Occipital lobe (tissue), 2 donors: ENCODE measurements around the gene SLC25A18. TPM values are rescaled to one million over a fixed set of nuclear protein-coding genes. Genes with fewer than 3 reads are reported as not detected.
A peak's percentile ranks its signal among the peaks of the same experiment; 100 is the strongest.

Experiments used
- DNase-seq: peaks from one replicate; lab custom pipeline; 2025; lab: John Stamatoyannopoulos, UW
- total RNA-seq: library from RNA; depleted of rRNA; stranded (reverse); fragments of >200 nt; gene quantifications from one replicate; pipeline ENCODE4 v1.2.3, GENCODE V29; 2014

SLC25A18 gene
- total RNA-seq, 1 donor from 2014 or later, result 6.4 TPM

DNA sequence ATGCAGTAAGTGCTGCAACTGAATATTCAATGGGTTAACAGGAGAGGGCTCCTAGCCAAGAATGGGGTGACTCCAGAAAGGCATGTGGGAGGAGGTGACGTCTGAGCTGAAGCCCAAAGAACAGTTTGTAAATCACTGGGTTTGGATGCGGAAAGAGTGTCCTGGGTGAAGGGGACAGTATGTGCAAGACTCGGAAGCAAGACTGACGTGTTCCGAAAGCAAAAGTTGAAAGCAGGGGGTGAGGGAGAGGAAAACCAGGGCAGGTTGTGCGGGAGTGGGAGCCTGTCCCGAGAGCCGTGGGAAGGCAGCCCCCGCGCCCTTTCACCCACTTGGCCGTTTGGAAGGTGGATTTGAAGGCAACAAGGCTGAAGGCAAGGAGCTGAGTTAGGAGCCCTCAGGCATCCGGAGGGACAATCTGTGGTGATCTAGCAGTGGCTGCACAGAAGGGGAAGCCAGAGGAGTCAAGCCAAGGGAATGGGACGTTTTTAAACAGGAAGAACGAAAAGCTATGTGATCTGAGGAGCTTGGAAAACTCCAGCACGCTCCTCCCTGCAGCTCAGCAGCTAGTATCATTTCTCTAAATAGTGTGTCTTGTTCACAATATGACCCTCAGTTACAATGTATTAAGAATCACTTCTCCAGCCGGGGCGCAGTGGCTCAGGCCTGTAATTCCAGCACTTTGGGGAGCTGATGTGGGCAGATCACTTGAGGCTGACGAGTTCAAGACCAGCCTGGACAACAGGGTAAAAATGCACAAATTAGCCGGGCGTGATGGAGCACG is 7.7 kb downstream of the SLC25A18 start:
- DNase-seq, result peak; percentile 79

DNA sequence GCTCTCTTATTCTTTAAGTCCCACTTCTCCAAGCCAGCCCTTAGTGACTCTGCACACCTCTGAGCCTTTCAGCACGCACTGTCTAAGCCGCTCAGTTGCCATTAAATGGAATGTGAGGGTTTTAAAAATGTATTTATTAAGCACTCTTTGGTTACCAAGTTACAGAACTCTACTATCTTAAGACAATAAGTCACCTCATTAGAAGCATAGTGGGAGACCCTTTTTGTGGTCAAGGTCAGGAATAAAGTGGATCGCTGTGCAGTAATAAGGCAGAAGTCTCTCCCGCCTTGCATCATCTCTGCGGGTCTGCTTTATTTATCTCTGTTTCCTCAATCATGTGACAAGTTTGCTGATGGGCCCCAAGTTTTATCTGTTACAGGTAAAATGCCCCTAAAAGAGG is 11.9 kb downstream of the SLC25A18 start:
- no peak for DNase-seq

DNA sequence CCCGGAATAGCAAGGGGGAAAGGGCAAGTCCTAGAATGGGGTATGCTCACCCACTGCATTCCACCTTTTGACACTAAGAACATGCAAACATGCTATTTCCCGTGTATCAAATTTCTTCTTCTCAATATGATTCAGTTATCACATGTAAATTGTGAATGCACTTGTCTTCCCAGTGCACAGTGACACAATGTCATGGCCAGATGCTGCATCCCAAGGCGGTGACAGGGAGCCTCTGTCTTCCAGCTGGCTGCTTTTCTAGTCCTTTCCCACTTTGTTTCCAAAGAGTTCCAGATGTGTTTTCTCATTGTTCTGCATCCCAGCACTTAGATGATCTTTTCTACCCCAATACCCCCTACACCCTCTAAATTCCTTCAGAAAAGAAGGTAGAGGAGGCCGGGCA is 12.4 kb downstream of the SLC25A18 start:
- DNase-seq, result peak; percentile 27

DNA sequence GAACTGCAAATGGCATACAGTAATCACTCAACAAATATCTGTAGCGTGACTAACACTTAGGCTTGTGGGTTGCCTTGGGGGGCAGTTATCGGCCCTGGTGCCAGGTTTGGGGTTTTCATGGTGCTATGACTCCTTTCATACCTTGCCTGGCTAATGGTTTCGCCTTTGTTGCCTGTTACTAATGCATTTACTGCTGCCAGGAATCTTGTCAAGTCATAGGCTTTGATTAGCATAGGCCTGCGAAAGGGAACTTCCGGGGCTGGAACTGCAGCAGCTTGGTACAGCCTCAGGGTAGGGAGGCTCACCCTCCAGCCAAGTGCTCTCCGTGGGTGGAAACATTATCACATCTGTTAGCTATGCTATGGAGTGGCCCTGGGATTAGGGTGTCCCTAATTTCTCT is 13.2 kb downstream of the SLC25A18 start:
- peak; percentile 34 for DNase-seq

DNA sequence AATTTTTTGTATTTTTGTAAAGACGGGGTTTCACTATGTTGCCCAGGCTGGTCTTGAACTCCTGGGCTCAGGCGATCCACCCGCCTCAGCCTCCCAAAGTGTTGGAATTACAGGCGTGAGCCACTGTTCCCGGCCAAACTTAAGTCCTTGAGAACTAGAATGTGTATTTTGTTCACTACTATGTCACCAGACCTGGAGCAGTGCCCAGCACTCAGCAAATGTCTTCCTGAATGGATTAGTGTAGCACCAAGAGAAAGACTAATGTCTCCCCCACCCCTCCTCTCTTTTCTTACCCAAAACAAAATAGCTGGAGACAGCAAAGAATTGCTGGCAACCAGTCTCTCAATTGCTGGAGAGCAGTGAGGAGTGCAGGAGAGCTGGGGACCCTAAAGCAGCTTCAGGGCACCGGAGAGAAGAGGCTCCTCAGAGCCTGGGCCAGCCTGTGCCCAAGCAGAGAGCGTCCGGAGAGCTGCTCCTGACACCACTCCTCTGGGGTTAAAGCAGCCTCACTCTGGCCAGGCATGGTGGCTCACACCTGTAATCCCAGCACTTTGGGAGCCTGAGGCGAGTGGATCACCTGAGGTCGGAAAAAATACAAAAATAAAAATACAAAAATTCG is 14.9 kb downstream of the SLC25A18 start:
- DNase-seq, result peak; percentile 28

DNA sequence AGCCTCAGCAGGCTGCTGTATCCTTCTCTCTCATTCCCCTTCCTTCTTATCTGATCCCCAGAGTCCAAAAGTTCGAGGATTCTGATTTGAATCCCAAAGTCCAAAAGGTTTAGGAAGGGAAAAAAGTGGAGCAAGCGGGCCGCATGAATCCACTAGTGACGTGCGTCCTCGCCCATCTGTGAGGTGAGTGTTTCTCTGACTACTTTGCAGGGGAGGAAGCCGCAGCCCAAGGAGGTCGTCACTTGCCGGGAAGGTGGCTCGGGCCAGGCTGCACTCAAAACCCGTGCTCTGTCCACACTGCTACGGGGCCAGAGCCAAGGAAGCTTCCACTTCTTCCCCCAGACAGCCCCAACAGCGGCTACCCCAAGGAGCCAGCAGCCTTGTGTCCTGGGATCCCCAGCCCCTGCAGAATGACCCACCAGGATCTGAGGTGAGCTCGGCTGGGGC is 16.3 kb downstream of the SLC25A18 start:
- no peak for DNase-seq

DNA sequence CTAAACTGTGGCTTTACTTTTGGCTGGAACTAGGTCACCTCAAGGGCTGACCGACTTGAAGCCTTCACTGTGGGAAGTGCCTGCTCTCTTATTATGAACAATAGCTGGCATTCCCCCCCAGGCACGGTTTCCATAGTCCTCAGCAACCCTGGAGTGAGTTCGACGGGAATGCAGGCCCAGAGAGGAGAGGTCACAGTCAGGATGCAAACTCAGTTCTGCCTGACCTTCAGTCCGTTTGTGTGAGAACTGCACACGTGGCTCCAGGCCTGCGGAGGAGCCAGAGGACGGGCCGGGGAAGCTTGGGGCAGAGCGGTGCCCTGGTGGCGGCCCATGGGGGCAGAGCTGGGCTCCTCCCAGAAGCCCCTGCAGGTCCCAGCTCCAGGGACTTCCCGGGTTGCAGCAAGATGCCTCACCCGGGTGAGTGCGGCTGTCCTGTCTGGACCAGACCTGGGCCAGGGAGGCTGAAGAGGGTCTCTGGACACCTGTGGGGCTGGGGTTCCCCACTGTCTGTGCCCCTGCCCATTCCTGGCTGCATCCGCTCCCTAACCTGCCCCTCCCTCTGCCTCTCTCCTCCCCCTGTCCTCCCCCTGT is 17.2 kb downstream of the SLC25A18 start:
- DNase-seq, result no peak

DNA sequence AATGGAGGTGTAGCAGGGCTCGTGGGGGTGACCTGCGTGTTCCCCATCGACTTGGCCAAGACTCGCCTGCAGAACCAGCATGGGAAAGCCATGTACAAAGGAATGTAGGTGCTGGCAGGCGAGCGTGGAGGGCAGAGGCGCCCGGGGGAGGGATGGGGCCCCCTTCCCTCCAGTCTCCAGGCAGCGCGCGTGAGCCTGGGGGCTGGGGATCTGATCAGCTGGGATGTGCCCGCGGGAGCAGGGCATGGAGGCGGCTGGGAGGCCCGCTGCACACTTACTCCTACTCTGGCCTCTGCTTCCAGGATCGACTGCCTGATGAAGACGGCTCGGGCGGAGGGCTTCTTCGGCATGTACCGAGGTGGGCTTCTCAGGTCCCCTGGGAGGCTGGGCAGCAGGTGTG is 17.8 kb downstream of the SLC25A18 start:
- no peak for DNase-seq

DNA sequence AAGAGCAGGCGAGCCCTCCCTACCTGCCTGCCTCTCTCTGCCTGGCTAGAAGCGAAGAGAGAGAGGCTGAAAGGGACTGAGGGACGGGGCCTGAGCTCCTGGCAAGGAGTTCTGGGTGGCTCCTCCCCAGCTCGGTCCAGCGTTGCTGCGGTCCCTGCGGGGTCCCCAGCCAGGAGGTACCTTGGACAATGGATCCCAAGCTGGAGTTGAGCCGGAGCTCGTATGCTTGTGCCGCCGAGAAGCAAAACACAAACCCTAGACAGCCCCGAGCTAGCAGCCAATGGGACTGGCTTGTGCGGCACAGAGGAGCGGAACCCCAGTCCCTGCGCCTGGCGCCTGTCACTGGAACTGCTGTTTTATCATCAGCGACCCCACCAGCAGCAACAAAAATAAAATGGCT is 18.3 kb downstream of the SLC25A18 start:
- DNase-seq, result no peak

DNA sequence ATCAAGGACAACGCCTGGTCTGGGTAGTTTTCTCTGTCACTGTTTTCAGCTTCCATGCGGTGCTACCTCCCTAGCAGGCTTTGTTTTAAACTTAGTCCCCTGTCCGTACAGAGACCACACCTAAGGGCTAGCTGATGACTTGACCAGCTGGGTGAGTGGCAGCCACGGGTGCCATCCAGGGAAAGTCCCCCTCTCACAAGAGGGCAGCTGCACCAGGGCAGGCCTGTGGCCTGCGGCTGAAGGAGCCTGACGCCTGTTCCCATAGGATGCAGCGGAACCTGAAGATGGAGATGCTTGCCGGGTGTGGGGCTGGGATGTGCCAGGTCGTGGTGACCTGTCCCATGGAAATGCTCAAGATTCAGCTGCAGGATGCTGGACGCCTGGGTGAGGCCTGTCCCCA is 19.9 kb downstream of the SLC25A18 start:
- no peak for DNase-seq

DNA sequence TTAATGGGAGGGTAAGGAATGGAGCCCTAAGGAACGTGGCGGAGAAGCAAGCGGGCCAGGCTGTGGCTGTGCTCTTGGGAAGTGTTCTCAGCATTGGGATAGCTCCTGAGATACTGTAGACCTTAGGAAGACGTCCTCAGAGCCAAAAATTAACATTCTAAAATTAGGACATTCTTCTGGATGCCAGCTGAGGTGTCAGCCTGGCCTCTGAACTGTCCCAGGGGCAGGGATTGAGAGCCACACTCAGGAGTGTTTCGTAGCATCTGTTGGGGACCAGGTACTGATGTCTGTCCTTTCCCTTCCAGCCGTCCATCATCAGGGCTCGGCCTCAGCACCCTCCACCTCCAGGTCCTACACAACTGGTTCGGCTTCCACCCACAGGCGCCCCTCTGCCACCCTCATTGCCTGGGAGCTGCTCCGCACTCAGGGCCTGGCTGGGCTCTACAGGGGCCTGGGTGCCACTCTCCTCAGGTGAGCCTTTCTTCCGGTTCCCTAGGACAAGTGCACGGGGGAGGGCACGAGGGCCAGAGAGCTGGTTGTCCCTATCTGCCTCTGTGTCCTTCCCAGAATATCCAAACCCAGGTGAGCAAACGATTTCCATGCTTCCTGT is 23.6 kb downstream of the SLC25A18 start:
- no peak for DNase-seq

DNA sequence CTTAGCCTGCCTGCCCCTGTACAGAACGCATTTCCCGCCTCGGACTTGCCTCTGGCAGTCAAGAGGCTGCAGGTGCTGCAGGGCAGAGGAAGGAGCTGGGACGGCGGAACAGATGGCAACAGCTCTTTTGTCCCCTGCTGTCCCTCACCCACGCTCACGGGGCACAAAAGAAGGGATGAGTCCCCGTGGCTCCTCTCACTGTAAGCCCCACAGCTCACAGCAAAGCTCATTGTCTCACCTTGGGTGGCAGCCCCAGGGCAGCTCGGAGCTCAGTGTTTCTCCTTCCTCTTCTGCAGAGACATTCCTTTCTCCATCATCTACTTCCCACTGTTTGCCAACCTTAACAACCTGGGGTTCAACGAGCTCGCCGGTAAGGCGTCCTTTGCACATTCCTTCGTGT is 24.3 kb downstream of the SLC25A18 start:
- no peak for DNase-seq

DNA sequence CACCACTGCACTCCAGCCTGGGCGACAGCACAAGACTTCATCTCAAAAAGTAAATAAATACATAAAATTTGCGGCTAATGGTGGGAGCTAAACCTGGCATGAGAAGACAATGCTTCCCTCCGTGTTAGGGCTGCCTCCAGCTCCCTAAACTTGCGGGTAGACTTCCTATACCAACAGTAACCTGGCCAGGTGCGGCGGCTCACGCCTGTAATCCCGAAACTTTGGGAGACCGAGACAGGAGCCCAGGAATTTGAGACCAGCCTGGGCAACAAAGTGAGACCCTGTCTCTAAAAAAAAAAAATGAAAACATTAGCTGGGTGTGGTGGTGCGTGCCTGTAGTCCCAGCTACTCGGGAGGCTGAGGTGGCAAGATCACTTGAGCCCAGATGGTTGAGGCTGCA is 25.3 kb downstream of the SLC25A18 start:
- DNase-seq, result no peak

DNA sequence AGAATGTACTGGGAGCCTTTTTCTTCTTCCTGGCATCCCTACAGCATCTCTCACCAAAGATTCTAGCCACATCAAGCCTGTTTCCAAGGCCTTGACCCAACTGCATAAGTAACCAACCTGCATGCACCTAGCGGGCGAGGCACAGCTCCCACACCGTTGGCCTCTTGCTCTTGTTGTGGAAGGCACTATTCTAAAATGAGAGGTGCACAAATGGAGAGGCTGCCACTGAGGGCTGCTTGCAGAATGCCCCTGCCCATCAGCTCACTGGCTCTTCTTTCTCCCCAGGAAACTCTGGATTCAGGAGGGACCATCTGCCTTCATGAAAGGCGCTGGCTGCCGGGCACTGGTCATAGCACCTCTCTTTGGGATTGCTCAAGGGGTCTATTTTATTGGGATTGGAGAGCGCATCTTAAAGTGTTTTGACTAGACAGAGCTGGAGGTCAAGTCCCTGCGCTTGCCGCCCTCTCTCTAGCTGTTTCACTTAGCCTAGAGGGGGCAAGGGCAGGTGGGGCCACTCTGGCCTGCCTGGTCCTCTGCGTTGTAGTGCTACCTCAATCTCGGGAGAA is 26.6 kb downstream of the SLC25A18 start:
- DNase-seq, result no peak

DNA sequence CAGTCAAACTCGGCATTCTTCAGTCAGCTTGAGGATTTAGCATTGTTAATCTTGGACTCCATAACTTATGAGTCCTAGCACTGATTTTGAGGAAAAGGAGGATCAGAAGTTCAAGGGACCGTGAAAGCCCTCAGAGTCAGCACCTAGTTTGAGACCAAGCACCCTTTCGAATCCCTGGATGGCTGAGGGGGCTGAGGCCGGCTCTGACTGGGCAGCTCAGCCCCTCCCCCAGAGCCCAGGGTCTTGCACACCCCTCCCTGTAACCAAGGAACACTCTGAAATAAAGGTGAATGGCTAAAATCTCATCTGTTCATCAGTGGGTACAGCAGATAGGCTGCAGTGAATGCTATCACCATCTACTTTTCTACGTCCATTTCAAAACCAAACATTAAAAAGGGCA is 27.3 kb downstream of the SLC25A18 start:
- no peak for DNase-seq

DNA sequence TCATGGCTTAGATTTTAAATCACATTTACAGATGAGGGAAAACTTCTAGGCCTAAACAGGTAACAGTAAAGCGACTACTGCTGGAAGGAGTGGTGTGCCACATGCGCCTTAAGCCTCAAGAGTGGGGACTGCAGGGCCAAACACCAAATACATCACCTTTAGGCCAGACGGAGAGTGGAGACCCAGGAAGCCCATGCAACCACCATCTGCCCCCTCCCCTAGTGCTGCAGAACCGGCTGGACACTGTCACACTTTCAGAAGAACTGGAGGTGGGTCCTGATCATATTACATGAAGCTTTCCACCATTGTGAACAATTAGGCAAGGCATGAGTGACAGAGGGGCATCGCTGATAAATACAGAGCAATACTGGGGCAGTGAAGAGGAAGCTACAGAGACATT is 28.9 kb downstream of the SLC25A18 start:
- no peak for DNase-seq

DNA sequence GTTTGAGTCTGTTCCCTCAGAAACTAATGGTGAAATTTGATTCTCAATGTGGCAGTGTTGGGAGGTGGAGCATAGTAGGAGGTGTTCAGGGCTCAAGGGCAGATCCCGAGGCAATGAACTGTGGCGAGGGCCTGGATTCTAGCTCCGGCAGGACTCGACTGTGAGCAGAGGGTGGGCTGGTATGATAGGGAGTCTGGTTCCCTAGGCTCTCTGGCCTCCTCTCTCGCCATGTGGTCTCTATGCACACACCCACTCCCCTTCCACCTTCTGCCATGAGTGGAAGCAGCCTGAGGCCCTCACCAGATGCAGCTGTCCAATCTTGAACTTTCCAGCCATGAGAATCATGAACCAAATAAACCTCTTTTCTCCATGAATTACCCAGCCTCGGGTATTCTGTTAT is 32.9 kb downstream of the SLC25A18 start:
- DNase-seq, result no peak

DNA sequence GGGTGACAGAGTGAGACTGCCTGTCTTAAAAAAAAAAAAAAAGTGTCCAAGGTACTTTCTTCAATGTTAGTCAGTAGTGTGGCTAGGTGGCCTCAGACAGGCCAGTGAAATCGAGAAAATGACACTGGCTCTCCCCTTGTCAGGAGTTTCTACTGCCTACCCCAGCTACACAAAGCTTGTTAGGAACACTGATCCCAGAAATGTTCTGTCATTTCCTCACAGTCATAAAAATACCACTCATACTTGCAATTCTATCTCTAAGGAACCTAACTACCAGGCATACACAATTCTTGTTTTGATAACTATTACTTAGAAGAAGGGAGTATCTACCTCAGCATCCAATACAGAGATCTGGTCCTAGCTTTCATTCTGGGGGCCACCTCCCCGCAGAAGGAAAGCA is 33.9 kb downstream of the SLC25A18 start:
- no peak for DNase-seq

DNA sequence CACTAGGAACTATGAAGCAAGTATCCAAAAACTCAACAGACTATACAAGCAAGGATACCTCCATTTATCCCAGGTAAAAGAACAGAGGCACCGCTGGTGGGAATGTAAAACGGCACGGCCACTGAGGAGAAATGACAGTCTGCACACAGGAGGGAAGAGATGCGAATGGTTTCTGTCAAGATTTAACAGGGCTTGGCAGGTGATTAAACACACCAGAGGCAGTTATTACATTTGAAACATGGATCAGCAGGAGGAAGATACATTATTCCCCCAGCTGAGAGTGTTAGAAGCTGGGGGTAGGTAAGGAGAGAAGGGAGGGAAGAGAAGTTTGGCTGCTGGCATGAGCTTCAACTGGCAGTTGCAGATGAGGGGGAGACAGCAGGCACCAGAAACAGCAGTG is 35.0 kb downstream of the SLC25A18 start:
- DNase-seq, result no peak

DNA sequence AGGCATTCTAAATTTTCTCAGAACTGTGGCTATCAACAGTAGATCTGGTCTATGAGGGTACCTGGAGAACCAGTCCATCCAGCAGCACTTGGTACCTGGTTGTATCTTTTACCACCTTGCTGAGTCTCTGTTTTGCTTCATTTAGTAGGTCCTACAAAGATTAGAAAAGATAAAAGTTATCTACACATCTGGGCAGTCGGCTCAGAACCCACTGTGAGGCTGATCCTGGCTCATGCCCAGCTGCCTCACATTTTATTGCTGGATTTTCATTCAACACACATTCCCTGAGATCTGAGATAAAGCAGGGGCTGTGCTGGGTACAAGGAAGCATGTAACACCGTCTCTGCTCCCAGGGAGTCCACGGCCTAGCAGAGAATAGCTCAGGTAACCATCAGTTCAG is 37.7 kb downstream of the SLC25A18 start:
- DNase-seq, result no peak

DNA sequence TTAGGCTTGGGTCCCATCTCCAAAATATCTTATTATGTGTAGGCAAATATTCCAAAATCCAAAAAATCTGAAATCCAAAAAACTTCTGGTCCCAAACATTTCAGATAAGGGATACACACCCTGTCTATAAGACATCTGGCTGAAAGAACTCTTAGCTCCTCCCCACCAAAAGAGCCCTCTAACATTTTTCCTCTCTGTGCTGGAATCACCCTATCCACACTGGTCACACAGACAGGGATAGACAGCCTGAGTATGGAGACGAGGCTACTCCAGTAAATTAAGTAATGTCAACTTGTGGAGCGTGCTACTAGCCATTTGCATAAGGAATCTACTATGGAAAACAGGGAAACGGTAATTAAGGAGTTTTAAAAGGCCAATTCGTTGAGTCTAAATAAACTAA is 40.4 kb downstream of the SLC25A18 start:
- no peak for DNase-seq

DNA sequence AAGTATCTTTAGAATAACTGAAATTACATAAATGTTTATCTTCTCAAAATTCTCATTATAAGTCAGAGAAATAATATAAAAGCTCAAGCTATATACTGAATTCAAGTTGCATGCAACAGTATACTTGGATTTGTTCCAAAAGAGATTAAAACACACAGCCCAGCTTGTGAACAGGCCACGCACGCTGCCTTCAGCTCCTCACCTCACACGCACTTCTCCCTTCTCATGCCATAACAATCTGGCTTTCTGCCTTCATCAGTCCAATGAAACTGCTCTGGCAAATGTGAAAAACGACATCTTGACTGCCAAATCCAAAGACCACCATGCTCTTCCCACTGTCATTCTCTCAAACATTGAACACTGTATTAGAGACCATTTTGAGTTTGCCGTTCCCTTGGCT is 43.2 kb downstream of the SLC25A18 start:
- no peak for DNase-seq
